Measurements from ENCODE around the gene RUNDC3A.

DNA sequence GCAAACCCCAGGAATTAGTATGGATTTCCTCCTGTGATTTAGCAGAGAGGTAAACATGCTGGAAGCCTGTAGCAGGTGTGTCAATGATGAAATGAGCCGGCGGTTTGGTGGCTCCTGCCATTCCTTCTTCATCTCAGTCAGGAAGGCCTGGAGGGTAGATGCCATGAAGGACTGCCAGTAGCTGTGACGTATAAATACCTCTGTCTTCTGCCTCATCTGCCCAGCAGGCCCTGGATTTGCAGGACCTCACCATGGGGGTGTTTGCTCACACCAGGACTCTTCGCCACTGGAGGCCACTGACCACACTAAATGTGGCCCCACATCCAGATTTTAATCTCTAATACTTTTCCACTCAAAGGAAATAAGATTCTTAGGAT, 24.4 kb upstream of the RUNDC3A start:
- TF ChIP-seq CTCF (IDR thresholded peaks at IDR 0.05; ENCODE audit: low read depth, low read length) (no peak), POLR2A (IDR thresholded peaks at IDR 0.05; ENCODE audit: extremely low read depth, insufficient read length) (no peak), MYC (IDR thresholded peaks at IDR 0.05; ENCODE audit: low read depth, low read length) (no peak)
